GM19035 (cell line): ENCODE results near the gene SLC6A3.

Experiments used
- ATAC-seq: cut with Tn5 transposase; IDR thresholded peaks from one replicate; pipeline ENCODE4 v1.9.1; 2021; ENCODE audit not compliant: unreplicated experiment

SLC6A3 gene

DNA sequence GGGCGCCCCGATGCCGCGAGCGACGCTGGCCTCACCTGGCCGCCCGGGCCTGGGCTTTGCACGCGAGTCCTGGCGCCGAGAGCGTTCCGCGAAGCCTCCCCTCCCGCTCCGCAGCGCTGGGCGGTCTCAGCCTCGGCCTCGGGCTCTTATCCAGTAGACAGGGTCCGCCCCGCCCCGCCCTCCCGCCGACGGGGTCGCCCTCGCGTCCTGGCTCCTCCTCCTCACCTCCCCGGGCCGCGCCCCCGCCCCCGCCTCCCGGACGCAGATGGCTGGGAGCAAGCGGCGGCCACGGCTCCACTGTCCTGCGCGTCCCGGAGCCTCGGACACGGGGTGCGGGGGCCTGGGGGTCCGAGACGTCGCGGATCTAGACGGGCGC is at the start of gene SLC6A3:
Gene SLC6A3, minus strand, starts transcription at position 128 of the 376 bp plus-strand sequence. CDS start 2,243 bp downstream, outside the sequence.
- ATAC-seq, result no peak

DNA sequence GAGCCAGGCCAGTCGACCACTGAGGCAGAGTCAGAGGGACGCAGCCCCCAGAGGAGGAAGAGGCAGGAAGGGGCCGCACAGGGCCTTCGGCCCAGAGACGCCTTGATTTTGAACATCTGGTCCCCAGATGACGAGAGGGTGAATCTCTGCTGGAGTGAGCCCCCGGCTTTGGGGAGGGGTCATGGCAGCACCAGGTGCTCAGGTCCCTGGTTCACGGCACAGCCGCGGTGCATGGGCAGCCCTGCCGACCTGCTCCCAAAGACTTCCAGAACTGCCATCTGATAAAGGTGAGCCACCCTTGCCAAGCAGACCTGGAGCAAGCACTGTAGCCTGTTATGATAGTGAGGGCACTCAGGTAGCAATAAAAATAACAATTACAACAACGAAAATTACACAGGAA is 48.7 kb upstream of the SLC6A3 start:
- no peak for ATAC-seq

DNA sequence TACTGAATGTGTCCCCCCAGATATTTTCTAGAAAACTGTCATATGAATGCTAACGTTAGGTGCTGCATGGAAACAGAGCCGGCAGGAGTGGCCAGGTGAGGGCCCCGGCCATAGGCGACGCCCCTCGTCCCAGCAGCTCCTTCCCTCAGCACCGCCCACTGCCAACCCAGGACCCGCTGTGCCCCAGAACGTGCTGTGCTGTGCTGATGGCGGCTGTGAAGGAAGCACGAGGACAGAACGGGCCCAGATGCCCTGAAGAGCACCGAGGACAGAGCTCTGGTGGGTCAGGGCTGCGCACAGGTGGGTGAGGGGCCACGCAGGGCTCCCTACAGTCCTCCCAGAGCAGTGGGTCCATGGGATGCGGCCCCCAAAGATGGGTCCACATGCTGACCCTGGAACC is 48.2 kb upstream of the SLC6A3 start:
- ATAC-seq, result no peak

DNA sequence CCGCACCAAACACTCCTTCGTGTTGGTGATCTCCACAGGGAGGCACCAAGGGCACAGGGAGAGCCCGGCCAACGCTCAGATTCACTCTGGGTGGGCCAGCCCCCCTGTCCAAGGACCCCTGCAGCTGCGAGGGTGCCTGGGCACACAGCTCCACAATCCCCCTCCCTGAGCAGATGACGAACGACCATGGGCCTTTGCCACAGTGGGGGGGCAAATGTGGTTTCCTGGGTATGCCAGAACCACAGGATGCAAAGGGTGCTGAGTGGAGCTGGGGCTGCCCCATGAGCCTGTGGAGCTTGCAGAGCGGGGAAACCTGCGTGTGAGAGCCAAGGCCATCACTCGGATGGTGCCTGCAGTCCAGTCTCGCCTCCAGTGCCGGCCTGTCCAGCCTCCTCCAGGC is 47.5 kb upstream of the SLC6A3 start:
- no peak for ATAC-seq

DNA sequence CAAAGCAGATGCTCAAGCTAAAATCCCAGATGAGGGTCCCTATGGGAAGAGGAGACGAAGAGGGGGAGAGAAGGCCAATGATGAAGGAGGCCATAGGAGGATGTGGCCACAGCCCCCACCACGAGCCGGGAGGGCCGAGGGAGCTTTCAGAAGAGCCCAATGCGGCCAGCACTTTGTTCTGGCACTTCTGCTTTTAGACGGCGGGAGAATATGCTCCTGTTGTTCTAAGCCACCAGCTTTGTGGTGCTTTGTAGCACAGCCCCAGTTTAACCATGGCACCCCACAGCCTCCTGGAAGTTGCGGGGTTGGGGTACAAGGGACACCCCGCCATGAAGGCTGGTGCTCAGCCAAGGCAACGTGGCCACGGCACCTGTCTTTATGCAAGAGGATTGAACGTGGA is 45.1 kb upstream of the SLC6A3 start:
- ATAC-seq, result no peak

DNA sequence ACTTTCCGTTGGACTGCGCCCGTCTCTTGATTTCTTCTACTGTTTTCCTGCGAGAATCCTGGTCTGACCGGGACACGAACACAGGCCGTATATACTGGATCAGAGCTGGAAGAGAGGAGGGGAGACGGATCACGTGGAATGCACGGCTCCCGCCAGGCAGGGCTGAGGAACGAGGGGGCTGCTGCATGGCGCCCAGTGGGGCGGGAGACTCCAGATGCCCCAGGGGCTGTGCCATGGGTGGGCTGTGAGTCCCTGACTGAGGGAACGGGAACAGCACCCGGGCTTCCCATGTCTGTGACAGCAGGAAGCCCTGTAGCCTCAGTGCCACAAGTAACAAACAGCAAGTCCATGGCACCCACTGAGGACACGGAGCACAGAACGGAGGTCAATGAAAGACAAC is 44.5 kb upstream of the SLC6A3 start:
- ATAC-seq, result no peak

DNA sequence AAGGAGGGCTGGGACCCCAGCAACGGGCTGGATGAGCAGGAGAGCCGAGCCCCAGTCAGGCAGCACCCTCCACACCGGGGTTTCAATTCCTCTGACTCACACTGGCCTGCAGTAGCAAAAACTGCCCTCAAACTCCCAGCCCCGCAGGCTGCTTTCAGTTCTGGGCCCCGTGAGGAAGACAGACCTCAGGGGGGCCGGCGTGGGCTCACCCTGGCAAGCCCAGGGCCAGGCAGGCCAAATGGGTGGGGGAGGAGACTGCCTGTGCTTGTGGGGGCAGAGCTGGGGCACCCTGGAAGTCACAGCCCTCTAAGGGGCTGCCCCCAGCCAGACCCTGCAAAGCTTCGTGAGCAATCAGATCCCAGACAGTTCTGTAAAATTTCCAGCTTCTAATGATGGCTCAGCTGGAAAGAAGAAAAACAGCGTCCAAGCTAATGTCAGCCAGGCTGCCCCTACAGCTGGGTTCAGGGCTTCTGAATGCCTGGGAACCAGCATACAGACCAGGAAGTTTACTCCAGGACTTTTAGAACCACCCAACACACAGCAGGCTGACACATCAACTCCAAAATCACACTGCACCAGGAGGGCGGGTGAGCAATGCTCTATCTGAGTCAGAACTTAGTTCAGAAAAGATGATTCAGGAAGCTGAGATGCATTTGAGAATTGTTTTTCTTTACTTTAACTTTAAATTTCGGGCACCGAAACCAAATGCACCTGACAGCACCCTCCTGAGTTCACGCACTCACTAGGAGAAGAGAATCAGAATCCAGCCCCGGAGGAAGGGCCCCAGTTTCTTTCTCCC is 43.8 kb upstream of the SLC6A3 start:
- ATAC-seq, result peak; percentile 42

DNA sequence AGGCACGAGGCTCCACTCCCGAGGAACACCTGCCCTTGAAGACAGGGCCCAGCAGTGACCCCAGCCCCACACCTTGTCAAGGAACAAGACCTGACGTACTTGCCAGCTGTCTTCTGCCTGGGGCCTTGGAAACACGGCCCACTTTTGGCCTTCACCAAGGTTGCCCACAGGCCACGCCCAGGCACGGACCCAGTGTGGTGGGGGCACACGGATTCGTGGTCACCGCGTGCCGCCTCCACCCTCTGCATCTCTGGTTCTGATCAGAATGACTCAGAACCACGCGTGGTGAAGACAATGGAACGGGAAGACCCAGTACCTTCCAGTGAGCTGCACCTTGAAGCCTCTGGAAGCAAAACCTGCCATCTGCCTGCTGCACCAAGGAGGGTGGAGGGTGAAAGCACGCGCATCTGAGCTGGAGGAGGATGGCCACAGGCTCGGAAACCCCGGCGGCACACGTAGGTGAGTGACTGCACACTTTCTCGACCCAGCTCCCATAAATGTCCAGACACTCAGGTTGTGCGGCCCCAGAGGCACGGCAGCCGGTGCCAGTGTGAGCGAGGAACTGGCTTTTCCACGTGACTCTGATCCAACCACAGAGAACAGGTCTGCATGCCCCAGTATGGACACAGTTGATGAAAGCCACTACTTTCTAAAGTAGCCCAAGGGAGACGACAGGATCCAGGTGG is 42.0 kb upstream of the SLC6A3 start:
- ATAC-seq, result no peak

DNA sequence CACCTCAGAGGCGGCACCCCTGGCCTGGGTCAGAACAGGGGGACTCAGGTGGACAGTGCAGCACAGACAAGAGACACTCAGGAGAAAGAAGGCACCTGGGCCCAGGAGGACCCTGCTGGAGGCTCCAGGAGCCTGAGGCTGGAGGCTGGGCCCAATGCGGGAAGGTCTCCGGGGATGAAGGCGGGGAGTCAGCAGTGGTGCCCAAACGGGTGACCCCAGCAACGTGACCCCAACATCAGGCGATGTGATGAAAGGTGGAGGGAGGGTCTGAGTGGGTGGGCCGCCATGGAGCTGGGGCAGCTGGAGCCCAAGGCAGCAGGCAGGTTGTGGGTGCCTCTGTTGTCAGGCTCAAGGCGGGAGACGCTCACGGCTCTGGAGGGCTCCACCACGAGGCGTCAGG is 41.0 kb upstream of the SLC6A3 start:
- no peak for ATAC-seq

DNA sequence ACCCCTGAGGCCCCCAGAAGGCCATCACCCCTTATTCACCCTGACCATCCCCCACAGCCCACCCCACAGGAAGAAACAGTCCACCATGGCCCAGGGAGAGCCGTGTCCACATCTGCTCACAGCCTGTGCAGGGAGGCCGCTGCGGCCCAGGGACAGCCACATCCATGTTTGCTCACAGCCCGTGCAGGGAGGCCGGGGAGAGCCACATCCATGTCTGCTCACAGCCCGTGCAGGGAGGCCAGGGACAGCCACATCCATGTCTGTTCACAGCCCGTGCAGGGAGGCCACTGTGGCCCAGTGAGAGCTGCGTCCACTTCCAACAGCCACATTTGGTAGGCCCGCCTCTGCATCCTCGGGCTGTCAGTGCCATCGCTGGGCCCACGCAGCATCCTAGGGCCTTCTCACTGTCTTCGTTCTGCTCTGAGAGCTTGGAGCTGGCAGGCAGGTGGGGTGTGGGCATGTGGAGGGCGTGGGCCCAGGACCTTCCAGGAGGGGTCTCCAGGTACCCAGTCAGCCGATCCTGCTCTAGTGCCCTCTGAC is 40.4 kb upstream of the SLC6A3 start:
- no peak for ATAC-seq

DNA sequence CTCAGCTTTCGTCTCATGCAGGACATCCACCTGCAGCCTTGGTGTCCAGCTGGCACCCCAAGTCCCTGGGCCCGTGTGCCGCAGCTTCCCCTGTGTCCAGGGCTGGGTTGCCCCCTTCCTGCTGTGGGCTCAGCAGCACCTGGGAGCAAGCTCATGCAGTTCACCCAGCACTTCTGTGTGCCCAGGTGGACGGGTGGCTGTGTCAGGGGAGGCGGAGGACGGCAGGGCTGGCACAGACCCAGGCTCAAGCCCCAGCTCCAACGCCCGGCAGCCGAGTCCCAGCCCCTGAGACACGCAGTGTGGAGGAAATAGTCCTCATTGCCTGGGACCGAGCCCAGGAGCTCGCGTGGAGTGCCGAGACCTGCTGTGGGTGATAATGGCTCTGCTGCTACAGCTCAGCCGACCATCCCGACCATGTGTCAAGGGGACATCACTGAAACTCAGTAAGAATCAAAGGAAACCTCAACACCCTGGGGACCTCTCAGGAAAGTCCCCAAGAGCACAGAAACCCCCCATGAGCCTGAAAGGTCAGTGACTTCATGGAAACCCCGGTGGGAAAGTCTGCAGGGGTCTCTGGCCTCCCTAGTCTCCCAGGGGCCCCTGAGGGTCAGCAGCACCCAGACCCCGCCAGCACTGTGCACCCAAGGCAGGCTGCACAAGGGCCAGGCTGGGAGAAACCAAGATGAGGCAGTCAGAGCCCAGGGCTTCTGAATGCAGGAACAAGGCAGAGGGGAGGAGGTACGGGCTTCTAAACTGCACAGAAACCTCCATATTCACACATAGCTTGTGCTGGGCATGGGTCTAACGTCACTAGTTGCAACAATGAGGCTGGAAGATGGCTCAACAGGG is 39.7 kb upstream of the SLC6A3 start:
- ATAC-seq, result peak; percentile 50

DNA sequence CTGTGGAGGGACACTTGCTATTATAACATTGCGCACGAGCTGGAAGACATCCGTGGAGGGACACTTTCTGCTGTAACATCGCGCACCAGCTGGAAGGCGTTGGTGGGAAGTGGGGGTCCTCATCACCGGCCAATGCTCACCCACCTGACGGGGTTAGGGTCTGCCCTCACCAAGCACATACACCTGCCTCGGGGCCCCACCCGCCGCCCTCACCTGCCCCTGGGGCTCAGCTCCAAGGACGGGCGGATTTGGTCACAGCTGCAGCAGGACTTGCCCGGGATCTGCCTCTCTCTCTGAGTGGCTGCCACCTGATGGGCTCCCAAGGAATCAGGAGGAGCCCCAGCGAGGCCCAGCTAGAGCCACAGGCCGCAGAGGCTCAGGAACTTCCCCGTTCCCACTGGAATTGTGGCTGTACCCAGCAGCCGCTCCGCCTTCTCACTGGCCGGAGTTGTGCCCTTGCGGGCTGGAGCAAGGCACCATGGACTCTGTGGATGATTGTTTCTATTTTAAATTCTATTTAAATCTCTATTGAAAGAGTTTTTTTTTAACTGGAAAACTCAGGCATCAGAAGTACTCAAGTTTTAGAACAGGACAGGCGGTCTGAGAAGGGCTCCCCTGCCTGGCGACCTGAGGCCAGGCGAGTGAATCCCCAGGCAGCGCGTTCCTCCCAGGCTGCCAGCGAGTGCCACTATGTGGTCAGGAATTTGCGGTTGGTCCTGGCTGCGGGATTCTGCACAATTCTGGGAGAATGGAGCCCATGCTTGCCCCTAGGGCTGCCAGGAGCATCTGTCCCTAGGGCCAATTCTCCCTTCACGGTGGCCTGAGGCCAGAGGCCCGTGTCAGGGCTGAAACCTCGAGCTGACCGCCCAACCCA is 38.9 kb upstream of the SLC6A3 start:
- no peak for ATAC-seq

DNA sequence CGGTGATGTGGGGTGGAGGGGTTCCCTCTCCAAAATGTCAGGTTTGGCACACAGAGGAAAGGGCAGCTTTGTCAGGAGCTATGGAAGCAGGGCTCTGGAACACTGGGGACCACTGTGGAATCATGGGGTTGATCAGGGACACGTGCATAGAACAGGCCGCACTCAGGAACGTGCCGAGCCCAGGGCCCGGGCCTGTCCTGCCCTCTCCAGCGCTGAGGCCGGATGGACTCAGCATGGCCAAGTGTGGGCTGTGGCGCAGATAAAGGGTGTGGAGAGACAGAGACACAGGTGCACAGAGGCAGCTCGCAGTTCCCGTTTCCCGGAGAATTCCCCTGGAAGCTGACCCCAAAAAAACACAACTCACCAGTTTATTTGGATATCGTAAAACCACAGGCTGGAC is 37.8 kb upstream of the SLC6A3 start:
- no peak for ATAC-seq

DNA sequence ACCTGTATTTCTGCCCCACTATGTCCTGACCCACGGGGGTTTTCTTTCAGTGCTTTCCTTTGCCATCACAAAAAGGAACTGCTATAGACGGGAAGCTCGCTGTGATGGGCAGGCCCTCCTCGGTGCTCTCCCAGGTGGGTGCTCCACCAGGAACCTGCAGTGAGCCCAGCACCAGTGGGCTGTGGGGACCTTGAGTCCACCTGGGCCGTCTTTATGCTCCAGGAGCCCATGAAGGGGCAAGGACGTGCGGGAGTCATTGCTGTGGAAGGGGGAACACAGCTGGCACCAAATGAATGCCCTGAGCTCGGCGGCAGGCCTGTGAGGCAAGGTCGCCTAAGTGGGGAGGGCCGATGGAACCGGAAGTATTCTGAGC is 36.7 kb upstream of the SLC6A3 start:
- no peak for ATAC-seq

DNA sequence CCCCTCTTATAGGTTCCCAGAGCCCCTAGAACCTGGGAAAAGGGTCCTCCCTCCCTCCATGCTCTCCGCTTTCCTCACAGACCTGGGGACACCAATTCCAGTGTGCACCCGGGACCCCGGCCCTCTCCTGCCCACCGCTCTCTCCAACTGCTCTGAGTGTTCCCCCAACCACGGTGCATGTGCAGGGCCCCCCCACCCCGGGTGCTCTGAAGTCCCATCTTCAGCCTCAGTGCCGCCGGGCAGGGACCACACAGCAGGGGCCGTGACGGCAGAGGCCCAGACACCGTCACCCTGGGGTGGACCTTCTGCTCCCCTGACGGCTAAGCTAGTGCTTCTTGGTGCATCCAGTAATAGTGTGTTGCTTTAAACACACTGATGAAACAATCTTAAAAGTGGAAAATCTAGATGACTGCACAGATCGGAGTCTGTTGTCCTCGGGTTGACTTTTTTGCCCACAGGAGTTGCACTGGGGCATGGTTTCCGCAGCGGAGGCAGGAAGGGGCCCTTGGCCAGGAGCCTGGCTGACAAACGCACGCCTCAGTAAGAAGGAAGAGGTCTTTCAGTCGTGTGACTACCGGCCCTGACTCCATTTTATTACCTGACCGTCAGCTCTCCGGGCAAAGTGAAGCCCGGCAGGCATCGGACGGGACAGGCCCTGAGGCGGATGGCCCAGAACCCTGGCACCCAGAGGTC is 36.2 kb upstream of the SLC6A3 start:
- ATAC-seq, result no peak

DNA sequence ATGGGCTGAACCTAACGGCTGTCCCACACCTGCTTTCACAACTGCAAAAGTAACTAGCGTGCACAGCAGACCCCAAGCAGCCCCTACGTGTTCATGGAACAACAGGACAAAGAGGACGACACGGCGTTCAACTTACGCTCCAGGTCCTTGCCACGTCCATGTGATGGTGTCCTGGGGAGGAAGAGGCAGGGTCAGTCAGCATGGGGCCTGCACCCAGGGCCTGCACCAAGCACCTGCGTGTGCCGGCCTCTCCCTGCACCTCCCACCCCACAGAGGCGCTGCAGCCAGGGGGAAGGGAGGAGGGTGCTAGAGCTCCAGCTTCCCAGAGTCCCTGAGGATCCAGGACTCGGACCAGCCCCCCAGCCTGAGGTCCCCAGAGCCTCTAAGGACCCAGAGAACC is 35.6 kb upstream of the SLC6A3 start:
- ATAC-seq, result no peak

DNA sequence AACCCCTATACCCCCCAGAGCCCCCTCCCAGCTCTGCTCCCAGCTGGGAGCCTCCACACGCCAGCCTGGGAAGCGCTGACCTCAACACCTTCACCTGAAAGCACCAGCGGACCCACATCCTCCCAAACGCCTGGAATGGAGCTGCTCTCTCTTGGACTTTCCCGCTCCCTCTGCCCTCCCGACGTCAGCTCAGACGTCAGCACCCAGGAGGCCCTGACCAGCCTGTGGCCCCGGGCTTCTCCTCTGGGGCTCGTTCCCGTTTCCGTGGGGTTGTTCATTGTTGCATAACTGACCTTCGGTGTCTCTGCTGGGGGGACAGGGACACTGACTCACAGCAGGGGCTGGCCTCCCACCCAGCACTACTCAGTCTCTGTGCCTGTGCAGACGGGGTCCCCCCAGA is 35.0 kb upstream of the SLC6A3 start:
- no peak for ATAC-seq

DNA sequence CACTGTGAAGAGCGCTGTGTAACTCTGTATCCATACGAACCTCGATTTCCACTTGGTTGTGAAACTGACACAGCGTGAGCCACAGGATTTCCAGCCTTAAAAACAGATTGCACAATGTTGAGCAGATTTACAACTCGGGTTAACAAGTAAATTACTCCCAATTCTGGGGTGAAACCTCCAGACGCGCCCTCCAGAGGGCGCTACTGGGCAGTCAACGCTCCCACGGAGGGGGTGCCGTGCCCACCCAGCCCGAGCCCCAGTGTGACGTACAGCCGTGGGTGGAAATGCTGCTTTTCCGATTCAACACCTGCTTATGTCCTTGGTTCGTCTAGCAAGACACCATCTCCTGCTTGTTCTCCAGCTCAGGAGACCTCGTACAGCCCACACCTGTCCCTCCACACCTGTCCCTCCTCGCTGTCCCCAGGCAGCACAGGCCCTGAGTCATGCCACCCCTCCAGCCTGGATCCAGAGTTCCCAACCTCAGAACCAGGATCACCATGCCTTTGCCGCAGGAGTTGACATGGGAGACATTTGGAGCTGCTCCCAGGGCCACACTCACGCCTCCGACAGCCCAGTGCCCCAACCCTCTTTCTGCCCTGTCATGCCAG is 34.4 kb upstream of the SLC6A3 start:
- ATAC-seq, result no peak

DNA sequence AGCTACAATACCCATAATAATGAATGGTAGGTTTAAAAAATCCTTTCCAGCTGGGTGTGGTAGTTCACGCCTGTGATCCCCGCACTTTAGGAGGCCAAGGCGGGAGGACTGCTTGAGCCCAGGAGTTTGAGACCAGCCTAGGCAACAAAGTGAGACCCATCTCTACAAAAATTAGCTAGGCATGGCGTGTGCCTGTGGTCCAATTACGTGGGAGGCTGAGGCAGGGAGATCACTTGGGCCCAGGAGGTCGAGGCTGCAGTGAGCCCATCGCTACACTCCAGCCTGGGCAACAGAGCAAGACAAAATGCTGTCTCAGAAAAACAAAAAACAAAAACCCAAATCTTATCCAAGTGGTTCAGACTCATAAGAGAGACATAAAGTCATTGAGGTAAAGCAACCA is 33.8 kb upstream of the SLC6A3 start:
- ATAC-seq, result no peak
